GM18508 (cell line): ENCODE data around the gene DOCK3.

Experiments
- ATAC-seq: cut with Tn5 transposase; IDR thresholded peaks from one replicate; pipeline ENCODE4 v1.9.1; 2021; ENCODE audit warnings: moderate number of reproducible peaks; ENCODE audit not compliant: insufficient read depth, unreplicated experiment

The DOCK3 gene

GRCh38 chr3:50674349-50675178, at the start of gene DOCK3:
DOCK3 (plus strand) TSS chr3:50674927; CDS start chr3:50675264, 337 bp downstream.
- no peak for ATAC-seq

GRCh38 chr3:50625231-50626182, 49.2 kb upstream of the DOCK3 start:
- ATAC-seq: no peak

GRCh38 chr3:50626401-50626800, 48.3 kb upstream of the DOCK3 start:
- ATAC-seq: no peak

- ATAC-seq: no peak
Measured at GRCh38 chr3:50627407-50628051, 47.2 kb upstream of the DOCK3 start.

GRCh38 chr3:50628601-50629000, 46.1 kb upstream of the DOCK3 start:
- ATAC-seq: no peak

GRCh38 chr3:50630394-50630793, 44.3 kb upstream of the DOCK3 start:
- no peak for ATAC-seq

- ATAC-seq: no peak
Measured at GRCh38 chr3:50630877-50631276, 43.9 kb upstream of the DOCK3 start.

- ATAC-seq: no peak
Measured at GRCh38 chr3:50632450-50632849, 42.3 kb upstream of the DOCK3 start.

GRCh38 chr3:50633230-50633790, 41.4 kb upstream of the DOCK3 start:
- no peak for ATAC-seq

- ATAC-seq: no peak
Measured at GRCh38 chr3:50635066-50635465, 39.7 kb upstream of the DOCK3 start.

GRCh38 chr3:50637011-50637410, 37.7 kb upstream of the DOCK3 start:
- ATAC-seq: no peak

GRCh38 chr3:50637945-50638344, 36.8 kb upstream of the DOCK3 start:
- no peak for ATAC-seq

GRCh38 chr3:50639055-50639494, 35.7 kb upstream of the DOCK3 start:
- no peak for ATAC-seq

- no peak for ATAC-seq
Measured at GRCh38 chr3:50642382-50642781, 32.3 kb upstream of the DOCK3 start.

GRCh38 chr3:50644561-50644960, 30.2 kb upstream of the DOCK3 start:
- ATAC-seq: no peak

- no peak for ATAC-seq
Measured at GRCh38 chr3:50645378-50645777, 29.3 kb upstream of the DOCK3 start.

GRCh38 chr3:50648313-50648712, 26.4 kb upstream of the DOCK3 start:
- no peak for ATAC-seq

- ATAC-seq: no peak
Measured at GRCh38 chr3:50648944-50649343, 25.8 kb upstream of the DOCK3 start.

GRCh38 chr3:50649451-50649931, 25.2 kb upstream of the DOCK3 start:
- ATAC-seq: no peak

GRCh38 chr3:50650018-50650417, 24.7 kb upstream of the DOCK3 start:
- ATAC-seq: no peak
